HG03558 (cell line): Measurements from ENCODE around the gene TFEB.

ENCODE experiments used
- ATAC-seq: cut with Tn5 transposase; IDR thresholded peaks from one replicate; pipeline ENCODE4 v1.9.1; 2021; ENCODE audit warnings: moderate number of reproducible peaks; ENCODE audit not compliant: unreplicated experiment; ENCODE audit errors: extremely low read depth

Gene TFEB

GRCh38 chr6:41724586-41725501 lies 10.6 kb downstream of the TFEB start:
- no peak for ATAC-seq

DNA sequence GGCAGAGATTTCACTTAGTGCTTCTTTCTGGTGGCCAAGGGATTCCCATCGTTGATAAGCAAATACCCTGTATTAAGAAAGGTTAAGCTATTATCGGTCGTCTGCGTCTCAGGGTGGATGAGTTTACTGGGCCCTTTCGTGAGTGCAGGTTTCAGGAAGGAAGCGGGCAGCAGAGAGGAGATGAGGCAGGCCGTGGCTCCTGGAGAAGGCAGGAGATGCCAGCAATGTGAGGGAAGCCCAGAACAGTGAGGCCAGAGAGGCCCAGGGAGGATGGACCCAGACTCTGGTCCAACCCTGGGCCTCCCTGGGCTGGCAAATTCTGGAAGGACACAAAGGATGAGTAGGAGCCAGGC lies 11.2 kb downstream of the TFEB start:
- ATAC-seq: no peak

- peak; percentile 51 for ATAC-seq
These were observed 11.7 kb downstream of the TFEB start for GRCh38 chr6:41723530-41724227.

- ATAC-seq: no peak
These were observed 12.4 kb downstream of the TFEB start for GRCh38 chr6:41722969-41723529.

DNA sequence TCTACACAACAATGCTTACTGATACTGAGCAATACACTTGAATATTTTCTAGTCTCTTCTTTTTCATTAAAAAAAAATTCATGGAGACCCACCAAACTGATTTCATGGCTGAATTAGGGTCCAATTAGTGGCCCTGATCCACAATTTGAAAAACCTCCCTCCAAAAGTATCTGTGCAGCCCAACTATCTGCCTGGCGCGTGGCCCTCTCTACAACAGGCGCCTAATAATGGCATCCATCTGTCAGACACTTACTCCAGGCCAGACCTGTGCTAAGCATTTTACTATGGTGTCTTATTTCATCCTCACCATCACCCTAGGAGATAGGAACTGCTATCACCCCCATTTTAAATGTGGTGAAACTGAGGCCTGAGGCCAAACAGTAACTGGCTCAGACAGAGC lies 14.0 kb downstream of the TFEB start:
- no peak for ATAC-seq

DNA sequence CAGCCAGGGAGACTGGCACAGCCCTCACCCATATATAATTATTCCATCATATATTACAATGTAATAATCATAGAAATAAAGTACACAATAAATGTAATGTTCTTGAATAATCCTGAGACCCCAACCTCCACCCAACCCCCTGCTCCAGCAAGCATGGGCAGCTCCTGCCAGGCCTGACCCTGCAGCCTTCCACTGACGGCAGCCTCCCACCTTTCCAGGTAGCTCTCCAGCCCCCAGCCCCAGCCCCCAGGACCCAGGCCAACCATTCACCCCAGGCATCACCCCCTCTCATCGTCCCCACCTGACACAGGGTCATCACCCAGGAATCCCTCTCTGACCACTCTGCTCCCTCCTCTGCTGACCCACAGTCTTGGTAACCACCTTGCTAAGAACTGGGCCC lies 14.6 kb downstream of the TFEB start:
- no peak for ATAC-seq

DNA sequence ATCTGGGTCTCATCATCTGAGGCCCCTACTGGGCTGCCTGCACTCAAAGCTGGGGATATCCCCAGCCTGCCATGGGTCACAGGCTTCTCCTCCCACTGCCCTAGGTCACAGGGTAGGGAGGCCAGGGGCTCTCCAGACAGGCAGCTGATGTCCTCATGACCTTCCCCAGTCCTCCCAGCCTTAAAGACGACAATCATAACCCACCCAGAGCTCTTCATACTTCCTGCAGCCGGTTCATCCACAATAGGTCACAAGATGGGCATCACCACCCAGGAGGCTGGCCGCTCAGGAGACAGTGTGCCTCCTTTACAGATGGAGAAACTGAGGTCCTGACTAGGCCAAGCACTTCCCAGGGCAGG lies 15.2 kb downstream of the TFEB start:
- no peak for ATAC-seq

DNA sequence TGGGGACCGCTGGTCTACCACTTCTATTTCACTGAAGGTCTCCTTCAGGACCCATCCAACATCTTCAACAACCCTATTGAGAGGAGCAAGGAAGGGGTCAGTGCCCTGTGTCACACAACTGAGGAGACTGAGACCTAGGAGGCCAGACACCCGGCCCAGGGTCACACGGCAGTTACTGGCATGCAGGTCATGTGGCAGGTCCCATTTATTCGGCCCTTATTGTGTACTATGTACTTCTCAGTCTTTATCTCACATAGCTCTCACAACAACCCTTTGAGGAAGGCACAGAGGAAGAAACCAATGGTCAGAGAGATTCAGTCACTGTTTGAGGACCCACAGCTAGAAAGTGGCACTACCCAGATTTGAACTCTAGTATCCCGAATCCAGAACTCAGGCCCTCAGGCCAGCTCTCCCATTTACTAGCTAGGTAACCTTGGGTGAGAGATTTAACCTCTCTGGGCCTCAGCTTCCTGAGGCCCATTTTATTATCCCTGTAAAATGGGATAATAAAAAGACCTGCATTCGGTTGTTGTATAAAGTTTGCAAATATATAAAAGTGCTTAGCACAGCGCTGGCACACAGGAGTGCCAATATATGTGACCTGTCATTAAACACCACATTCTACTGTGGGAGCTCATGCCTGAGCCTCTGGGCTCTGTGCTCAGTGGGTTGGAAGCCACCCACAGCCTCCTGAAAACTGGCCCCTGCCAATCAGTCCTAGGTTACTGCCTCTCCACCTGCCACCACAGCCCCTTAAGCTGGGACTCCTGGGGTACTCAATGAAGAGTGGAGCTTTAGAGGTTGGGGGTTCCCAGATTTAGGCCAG lies 15.8 kb downstream of the TFEB start:
- ATAC-seq: no peak

DNA sequence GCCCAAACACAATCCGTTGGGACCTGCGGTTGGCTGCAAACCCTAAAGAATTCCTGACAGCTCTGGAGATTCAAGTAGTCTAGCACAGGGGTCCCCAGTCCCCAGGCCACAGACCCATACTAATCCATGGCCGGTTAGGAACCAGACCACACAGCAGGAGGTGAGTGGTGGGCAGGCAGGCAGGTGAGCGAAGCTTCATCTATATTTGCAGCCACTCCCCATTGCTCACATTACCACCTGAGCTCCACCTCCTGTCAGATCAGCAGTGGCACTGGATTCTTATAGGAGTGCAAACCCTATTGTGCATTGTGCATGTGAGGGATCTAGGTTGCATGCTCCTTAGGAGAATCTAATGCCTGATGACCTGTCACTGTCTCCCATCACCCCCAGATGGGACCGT lies 16.6 kb downstream of the TFEB start:
- no peak for ATAC-seq

GRCh38 chr6:41717392-41717736 lies 18.0 kb downstream of the TFEB start:
- no peak for ATAC-seq

- ATAC-seq: no peak
These were observed 18.7 kb downstream of the TFEB start for GRCh38 chr6:41716516-41717391.

- no peak for ATAC-seq
These were observed 19.5 kb downstream of the TFEB start for GRCh38 chr6:41715795-41716515.

- ATAC-seq: no peak
These were observed 20.7 kb downstream of the TFEB start for GRCh38 chr6:41714556-41715273.

GRCh38 chr6:41713650-41714291 lies 21.6 kb downstream of the TFEB start:
- ATAC-seq: no peak

- no peak for ATAC-seq
These were observed 22.2 kb downstream of the TFEB start for GRCh38 chr6:41713159-41713649.

DNA sequence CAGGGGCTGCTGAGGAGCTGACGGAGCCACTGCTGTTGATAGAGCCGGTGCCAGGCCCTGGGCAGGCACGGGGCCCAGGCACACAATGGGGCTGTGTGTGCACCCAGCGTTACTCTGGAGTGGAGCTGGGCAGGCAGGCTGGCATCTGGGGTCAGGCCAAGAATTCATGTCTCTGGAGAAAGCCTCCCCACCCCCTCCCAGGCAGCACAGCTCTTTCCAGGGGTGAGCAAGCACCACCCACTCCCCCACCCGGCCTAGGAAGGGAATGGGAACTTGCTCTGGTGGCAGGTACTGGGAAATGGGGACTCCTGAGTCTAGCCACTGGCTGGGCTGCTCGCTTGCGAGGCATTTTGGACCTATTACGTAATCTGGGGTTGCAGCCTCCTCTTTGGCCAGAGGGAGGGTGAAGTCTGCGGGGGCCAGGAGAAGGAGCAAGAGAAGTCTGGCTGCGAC lies 22.7 kb downstream of the TFEB start:
- no peak for ATAC-seq

- ATAC-seq: no peak
These were observed 23.9 kb downstream of the TFEB start for GRCh38 chr6:41711323-41712038.
